GM12864 (cell line): Measurements from ENCODE around the gene BRWD1.
"Not testable (repeated sequence)": the region's sequence is repeated elsewhere in the genome, so short reads cannot be mapped to it uniquely, and the experiment has no call there.

ENCODE experiments used
- DNase-seq: peaks from one replicate; pipeline ENCODE4 v3.0.0-alpha.2; 2011; ENCODE audit warnings: low read depth
- H3K4me3 ChIP-seq: 2 replicates; pipeline ENCODE4 v1.5.1; 2011; ENCODE audit warnings: mild to moderate bottlenecking, low read depth, low read length, control low read depth
- TF ChIP-seq, protein P1 (sequence below): IDR thresholded peaks from 2 replicates; pipeline ENCODE4 v1.5.1; 2011; ENCODE audit warnings: low read depth, mild to moderate bottlenecking, moderate library complexity, low read length, control low read depth, inconsistent platforms; ENCODE audit errors: missing control alignments

Gene BRWD1

DNA sequence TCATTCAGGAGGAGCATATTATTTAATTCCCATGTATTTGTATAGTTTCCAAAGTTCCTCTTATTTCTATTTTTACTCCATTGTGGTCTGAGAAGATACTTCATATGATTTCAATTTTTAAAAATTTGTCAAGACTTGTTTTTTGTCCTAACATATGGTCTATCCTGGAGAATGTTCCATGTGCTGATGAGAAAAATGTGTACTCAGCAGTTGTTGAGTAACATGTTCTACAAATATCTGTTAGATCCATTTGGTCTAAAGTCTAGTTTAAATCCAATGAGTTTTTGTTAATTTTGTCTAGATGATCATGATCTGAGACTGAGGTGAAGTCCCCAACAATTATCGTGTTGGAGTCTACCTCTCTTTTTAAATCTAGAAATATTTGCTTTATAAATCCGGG is 144.6 kb downstream of the BRWD1 start:
- DNase-seq: no peak
- TF ChIP-seq, protein P1, sequence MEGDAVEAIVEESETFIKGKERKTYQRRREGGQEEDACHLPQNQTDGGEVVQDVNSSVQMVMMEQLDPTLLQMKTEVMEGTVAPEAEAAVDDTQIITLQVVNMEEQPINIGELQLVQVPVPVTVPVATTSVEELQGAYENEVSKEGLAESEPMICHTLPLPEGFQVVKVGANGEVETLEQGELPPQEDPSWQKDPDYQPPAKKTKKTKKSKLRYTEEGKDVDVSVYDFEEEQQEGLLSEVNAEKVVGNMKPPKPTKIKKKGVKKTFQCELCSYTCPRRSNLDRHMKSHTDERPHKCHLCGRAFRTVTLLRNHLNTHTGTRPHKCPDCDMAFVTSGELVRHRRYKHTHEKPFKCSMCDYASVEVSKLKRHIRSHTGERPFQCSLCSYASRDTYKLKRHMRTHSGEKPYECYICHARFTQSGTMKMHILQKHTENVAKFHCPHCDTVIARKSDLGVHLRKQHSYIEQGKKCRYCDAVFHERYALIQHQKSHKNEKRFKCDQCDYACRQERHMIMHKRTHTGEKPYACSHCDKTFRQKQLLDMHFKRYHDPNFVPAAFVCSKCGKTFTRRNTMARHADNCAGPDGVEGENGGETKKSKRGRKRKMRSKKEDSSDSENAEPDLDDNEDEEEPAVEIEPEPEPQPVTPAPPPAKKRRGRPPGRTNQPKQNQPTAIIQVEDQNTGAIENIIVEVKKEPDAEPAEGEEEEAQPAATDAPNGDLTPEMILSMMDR: no peak
- H3K4me3 ChIP-seq: no peak overlapping the region

DNA sequence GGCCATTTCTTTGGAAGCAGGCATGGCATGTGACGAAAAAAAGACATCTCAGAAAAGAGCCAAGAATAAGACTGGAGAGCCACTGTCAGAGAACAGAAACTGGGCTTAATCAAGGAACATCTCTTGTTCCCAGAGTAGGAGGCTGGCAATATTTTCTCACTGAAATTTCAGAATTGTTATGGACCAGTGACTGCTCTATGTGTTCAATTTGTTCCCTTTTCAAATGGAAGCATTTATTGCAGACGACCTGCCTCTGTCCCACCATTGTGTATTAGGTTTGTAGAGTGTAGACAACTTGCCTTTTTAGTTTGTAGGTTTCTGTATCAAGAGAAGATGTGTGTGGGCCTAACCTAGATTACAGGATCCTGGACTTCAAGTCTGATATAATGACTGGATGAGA is 148.9 kb downstream of the BRWD1 start:
- TF ChIP-seq, protein P1: no peak
- no peak overlapping the region for H3K4me3 ChIP-seq
- no peak for DNase-seq

DNA sequence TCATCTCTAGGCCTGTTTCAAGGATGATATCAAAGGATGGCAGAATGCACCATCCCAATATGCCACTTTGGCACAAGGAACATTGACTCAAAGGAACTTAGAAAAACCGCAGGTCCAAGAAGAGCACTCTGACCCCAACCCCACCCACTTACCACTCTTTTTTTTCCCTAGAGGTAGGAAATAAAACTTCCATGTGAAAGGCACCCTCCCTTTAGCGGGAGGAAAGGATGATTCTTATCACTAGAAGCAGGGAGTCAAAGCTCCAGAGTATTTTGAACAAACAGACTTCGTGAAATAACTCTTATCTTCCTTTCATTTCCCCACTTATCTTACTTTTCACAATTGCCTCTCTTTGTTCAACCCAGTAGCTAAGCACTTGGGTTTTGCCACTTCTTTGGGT is 152.4 kb downstream of the BRWD1 start:
- TF ChIP-seq, protein P1: no peak
- DNase-seq: no peak
- no peak overlapping the region for H3K4me3 ChIP-seq

DNA sequence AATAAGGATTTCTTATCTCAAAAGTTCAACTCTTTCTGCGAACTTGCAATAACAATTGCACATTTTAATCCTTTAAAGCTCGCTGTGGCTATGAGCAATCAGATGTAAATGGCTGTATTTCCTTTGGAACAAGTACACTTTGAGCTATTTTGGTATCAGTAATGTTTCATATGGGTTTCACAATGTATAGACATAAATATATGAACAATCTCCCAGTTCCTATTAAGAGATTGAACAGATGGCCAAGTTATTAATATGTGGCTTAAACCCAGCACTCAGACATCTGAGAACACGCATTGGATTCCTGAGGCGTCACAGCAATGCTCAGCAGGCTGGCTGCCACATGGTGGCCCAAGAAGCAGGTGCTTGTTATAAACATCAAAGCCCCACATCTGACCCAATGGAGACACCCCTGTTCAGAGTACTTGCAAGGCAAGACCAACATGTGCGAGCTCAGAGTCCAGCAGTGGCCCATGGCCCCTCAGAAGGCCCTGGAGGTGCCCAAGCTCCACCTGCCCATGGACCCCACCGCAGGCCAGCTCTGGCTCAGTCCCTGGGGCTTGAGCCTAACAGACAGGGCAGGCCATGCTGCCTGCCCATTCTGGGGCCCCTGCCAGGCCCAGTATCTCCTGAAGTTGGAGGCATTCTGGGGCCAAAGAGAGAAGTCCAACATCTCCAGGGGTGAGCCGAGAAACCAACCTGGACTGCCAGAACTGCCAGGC is 153.9 kb downstream of the BRWD1 start:
- no peak for DNase-seq
- TF ChIP-seq, protein P1: no peak
- no peak overlapping the region for H3K4me3 ChIP-seq

DNA sequence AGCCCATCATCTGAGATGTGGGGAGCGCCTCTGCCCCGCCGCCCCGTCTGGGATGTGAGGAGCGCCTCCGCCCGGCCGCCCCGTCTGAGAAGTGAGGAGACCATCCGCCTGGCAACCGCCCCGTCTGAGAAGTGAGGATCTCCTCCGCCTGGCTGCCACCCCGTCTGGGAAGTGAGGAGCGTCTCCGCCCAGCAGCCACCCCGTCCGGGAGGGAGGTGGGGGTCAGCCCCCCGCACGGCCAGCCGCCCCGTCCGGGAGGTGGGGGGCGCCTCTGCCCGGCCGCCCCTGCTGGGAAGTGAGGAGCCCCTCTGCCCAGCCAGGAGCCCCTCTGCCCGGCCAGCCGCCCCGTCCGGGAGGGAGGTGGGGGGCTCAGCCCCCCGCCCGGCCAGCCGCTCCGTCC is 156.2 kb downstream of the BRWD1 start:
- H3K4me3 ChIP-seq, DNase-seq: not testable (repeated sequence)

DNA sequence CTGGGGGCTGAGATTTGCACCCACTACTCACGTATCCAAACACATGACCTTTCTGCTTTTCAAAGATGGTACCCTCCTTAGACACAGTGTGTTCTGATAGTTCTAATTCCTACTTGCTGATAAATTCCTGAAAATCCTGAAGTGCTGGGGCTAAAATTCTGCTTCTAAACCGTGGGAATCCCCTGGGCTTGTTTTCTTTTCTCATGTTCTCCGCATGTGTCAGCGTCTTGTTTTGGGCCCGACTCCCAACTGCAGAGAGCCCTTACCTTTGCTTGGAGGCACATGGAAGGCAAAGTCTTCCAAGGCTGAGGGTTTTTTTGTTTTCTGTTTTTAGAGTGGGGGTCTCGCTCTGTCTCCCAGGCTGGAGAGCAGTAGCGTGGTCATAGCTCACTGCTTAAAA is 157.4 kb downstream of the BRWD1 start:
- TF ChIP-seq, protein P1: no peak
- no peak for DNase-seq
- H3K4me3 ChIP-seq: no peak overlapping the region

DNA sequence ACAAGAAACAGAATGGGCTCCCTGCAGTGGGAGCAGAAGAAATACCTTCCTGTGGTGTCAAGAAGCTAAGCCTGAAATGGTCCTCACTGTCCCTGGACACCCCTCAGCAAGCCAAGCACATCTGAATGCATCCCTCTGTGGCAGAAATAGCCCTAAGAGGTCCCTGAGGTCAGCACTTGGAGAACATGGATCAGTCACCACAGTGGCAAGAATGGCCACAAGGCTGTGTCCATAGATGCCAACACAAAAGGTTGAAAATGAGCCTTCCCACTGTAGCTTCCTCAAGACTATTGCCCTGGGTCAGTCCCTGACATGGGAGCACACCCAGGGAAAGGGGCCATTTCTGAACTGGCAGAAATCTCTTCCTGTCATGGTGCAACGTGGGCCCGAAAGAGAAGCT is 157.9 kb downstream of the BRWD1 start:
- no peak for DNase-seq
- no peak overlapping the region for H3K4me3 ChIP-seq
- TF ChIP-seq, protein P1: no peak
